Measurements from ENCODE around the gene SYTL3.
"Not testable (repeated sequence)": the region's sequence is repeated elsewhere in the genome, so short reads cannot be mapped to it uniquely, and the experiment has no call there.

SYTL3 gene

GRCh38 chr6:158622545-158623190 is 27.2 kb upstream of the SYTL3 start:
- no peak for DNase-seq

- no peak for DNase-seq
Observed at GRCh38 chr6:158624684-158625682, 24.9 kb upstream of the SYTL3 start.

GRCh38 chr6:158625881-158626305 is 24.0 kb upstream of the SYTL3 start:
- no peak for DNase-seq

GRCh38 chr6:158626360-158627167 is 23.3 kb upstream of the SYTL3 start:
- DNase-seq = no peak

- DNase-seq = no peak
Observed at GRCh38 chr6:158627168-158627939, 22.5 kb upstream of the SYTL3 start.

- no peak for DNase-seq
Observed at GRCh38 chr6:158627940-158628211, 22.0 kb upstream of the SYTL3 start.

GRCh38 chr6:158628542-158628941 is 21.3 kb upstream of the SYTL3 start:
- no peak for DNase-seq

GRCh38 chr6:158629367-158630221 is 20.3 kb upstream of the SYTL3 start:
- DNase-seq = no peak

GRCh38 chr6:158630938-158631616 is 18.8 kb upstream of the SYTL3 start:
- no peak for DNase-seq

GRCh38 chr6:158631678-158632537 is 17.9 kb upstream of the SYTL3 start:
- DNase-seq = no peak

- not testable (repeated sequence) for DNase-seq
Observed at GRCh38 chr6:158632538-158633119, 17.2 kb upstream of the SYTL3 start.

- DNase-seq = no peak
Observed at GRCh38 chr6:158633127-158633526, 16.7 kb upstream of the SYTL3 start.

- DNase-seq = no peak
Observed at GRCh38 chr6:158634695-158635426, 15.0 kb upstream of the SYTL3 start.

GRCh38 chr6:158635427-158636073 is 14.3 kb upstream of the SYTL3 start:
- no peak for DNase-seq

- DNase-seq = no peak
Observed at GRCh38 chr6:158636778-158637177, 13.1 kb upstream of the SYTL3 start.

- no peak for DNase-seq
Observed at GRCh38 chr6:158638324-158638854, 11.5 kb upstream of the SYTL3 start.

GRCh38 chr6:158639056-158639455 is 10.8 kb upstream of the SYTL3 start:
- no peak for DNase-seq

- DNase-seq = no peak
Observed at GRCh38 chr6:158640519-158640918, 9.3 kb upstream of the SYTL3 start.
